Bronchial epithelial cell (primary cell): ENCODE results near the gene GHRL. TPM values are rescaled to one million over a fixed set of nuclear protein-coding genes. Genes with fewer than 3 reads are reported as not detected.

ENCODE experiments used
- DNase-seq: peaks from one replicate; pipeline ENCODE4 v3.0.0-alpha.2; 2010; ENCODE audit warnings: low read depth
- FAIRE-seq: peaks from 2 replicates; lab custom pipeline; 2011; peaks lifted over from hg19 to GRCh38; lab: Jason Lieb, UNC
- H3K27me3 ChIP-seq: 2 replicates; pipeline ENCODE4 v1.5.1; 2011; ENCODE audit warnings: low read length; ENCODE audit not compliant: control insufficient read depth, insufficient read depth
- H3K36me3 ChIP-seq: 2 replicates; pipeline ENCODE4 v1.5.1; 2011; ENCODE audit warnings: low read length; ENCODE audit not compliant: control insufficient read depth, insufficient read depth
- H3K4me3 ChIP-seq: 2 replicates; pipeline ENCODE4 v1.5.1; 2011; ENCODE audit warnings: mild to moderate bottlenecking, low read depth, low read length, control low read depth
- CTCF ChIP-seq: IDR thresholded peaks from 2 replicates; pipeline ENCODE4 v1.5.1; 2011; ENCODE audit warnings: mild to moderate bottlenecking, moderate library complexity, low read length, control low read depth, inconsistent platforms; ENCODE audit not compliant: insufficient read depth, severe bottlenecking
- total RNA-seq: library from RNA; depleted of rRNA; stranded (reverse); fragments of >200 nt; gene quantifications from 2 replicates; pipeline ENCODE4 v1.2.1, GENCODE V29; 2014

Gene GHRL
- total RNA-seq, 1 donor from 2014 or later: not detected

GRCh38 chr3:10251006-10251405 is 41.7 kb downstream of the GHRL start:
- H3K4me3 ChIP-seq: no peak overlapping the region
- no peak for FAIRE-seq
- no peak for DNase-seq
- H3K36me3 ChIP-seq: peaks cover 13% of the 10 kb centered on the region
- no peaks in the 10 kb centered on the region for H3K27me3 ChIP-seq
- no peak for TF ChIP-seq CTCF

DNA sequence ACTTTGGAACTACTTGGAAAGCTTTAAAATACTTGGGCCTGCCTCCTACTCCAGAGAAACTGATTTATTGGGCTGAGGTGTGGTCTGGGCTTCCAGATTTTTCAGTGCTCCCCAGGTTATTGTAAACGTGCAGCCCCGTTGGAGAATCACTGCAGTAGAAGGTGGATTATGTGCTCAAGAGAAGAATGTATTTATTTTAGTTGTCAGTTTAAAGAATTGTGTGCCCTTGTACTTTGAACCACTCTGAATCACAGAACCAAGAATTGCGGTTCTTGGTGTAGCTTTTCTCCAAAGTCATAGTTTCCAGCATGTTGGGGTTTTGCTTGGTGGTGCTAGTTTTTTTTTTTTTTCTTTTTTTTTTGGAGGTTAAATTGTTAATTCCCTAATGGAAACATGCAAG is 42.9 kb downstream of the GHRL start:
- no peak for FAIRE-seq
- no peak for DNase-seq
- peak overlapping the region; percentile 68 for H3K4me3 ChIP-seq
- TF ChIP-seq CTCF: no peak
- H3K27me3 ChIP-seq: no peaks in the 10 kb centered on the region
- peaks cover 11% of the 10 kb centered on the region for H3K36me3 ChIP-seq

DNA sequence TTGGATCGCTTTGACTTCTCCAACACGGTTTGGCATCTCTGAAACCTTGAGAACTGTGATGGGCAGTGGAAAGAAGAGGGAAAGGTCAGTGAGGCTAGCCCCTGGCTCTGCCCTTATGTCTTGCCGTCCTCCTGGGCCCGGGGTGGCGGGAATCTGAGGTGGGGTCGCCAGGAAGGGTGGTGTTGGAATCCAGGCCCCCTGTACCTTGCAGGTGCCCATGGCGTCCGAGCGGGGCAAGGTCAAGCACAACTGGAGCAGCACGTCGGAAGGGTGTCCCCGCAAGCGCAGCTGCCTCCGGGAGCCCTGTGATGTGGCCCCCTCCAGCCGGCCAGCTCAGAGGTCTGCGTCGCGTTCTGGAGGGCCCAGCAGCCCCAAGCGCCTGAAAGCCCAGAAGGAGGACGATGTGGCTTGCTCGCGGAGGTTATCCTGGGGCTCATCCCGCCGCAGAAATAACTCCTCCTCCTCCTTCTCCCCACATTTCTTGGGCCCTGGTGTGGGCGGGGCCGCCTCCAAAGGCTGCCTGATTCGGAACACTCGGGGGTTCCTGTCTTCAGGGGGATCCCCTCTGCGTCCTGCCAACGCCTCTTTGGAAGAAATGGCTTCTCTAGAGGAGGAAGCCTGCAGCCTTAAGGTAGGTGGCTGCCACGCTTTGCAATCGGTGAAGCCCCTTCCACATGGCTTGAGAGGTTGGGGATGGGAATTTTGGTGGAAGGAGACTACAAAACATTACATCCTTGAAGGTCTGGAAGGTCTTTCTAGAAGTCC is 43.6 kb downstream of the GHRL start:
- H3K36me3 ChIP-seq: peaks cover 9% of the 10 kb centered on the region
- DNase-seq (no peak), FAIRE-seq (no peak)
- no peaks in the 10 kb centered on the region for H3K27me3 ChIP-seq
- TF ChIP-seq CTCF: no peak
- peak overlapping the region; percentile 68 for H3K4me3 ChIP-seq

DNA sequence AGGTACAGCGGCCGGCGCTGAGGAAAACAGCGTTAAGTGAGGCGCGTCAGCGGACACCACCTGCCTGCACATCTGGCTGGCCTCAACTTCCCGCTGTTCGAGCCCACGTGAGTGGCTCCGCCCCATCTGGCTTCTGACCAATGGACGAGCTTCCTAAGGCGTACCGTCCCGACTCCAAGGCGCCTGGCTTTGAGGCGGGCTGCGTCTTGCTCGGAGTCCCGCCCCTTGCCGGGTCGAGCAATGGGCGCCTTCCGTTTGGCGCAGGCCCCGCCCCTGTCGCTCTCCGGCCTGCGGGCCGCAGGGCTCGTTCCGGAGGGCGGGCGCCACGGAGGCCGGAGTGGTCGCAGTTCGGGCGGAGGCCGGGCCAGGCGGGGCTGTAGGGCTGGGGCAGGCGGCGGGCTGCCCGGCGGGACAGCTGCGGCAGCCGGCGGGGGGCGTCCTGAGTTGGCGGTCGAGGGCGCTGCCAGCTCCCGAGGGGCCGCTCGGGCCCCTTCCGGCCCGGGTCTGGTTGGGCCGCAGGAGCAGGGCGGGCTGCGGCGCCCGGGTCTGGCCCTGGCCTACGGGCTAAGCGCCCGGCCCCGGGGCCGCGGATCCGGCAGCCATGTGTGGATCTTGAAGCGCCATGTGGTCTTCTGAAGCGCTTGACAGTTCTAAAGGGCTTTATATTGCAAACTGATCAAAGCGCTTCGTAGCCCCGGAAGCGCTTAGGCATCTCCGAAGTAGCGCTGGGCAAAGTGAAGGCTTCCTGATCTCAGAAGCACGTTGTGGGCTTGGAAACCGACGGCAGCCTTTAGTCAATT is 44.4 kb downstream of the GHRL start, which contains the start of gene TATDN2:
Gene TATDN2, plus strand, starts transcription at position 276 of the 800 bp plus-strand sequence. CDS start 742 bp downstream, outside the sequence.
- peak within 1 kb of the TSS; percentile 68 for H3K4me3 ChIP-seq
- no peak for TF ChIP-seq CTCF
- FAIRE-seq (no peak), DNase-seq (peak; percentile 95)
- H3K27me3 ChIP-seq: no peaks in the 10 kb centered on the region
- peaks cover 4% of the 10 kb centered on the region for H3K36me3 ChIP-seq

GRCh38 chr3:10247679-10248183 is 45.0 kb downstream of the GHRL start:
- Histone ChIP-seq H3K27me3 (no peaks in the 10 kb centered on the region), H3K4me3 (peak overlapping the region; percentile 68), H3K36me3 (peaks cover 2% of the 10 kb centered on the region)
- no peak for DNase-seq
- FAIRE-seq: no peak
- no peak for TF ChIP-seq CTCF
